Activated T-helper 1 cell treated with anti-CD3 and anti-CD28 coated beads, Interleukin-12 subunit alpha, Interleukin-12 subunit beta, Interleukin-2, Interleukin-4 antibody, amounts not matched to agents 30 ng/mL and 10 ng/mL and 1 ng/mL, durations not matched to agents 14 hours and 24 hours and 36 hours (primary cell): ENCODE data around the gene SKOR1. TPM values are rescaled to one million over a fixed set of nuclear protein-coding genes. Genes with fewer than 3 reads are reported as not detected.

Experiments used
- DNase-seq: peaks from one replicate; pipeline ENCODE4 v3.0.0; 2021; ENCODE audit warnings: low spot score
- H3K27ac Mint-ChIP-seq: one replicate; pipeline ENCODE4 v1.8.0; 2021; ENCODE audit warnings: mild to moderate bottlenecking, mixed read lengths
- H3K27me3 Mint-ChIP-seq: one replicate; pipeline ENCODE4 v1.8.0; 2022; ENCODE audit warnings: mild to moderate bottlenecking, moderate library complexity, mixed read lengths; ENCODE audit not compliant: insufficient read depth
- H3K36me3 Mint-ChIP-seq: one replicate; pipeline ENCODE4 v1.8.0; 2021; ENCODE audit warnings: low read depth, mixed read lengths
- H3K4me1 Mint-ChIP-seq: one replicate; pipeline ENCODE4 v1.8.0; 2021; ENCODE audit warnings: low read depth, mixed read lengths
- H3K4me3 Mint-ChIP-seq: one replicate; pipeline ENCODE4 v1.8.0; 2021; ENCODE audit warnings: mild to moderate bottlenecking, moderate library complexity, mixed read lengths
- H3K9me3 Mint-ChIP-seq: one replicate; pipeline ENCODE4 v1.8.0; 2021; ENCODE audit warnings: mixed read lengths
- intact Hi-C: fragments of 100-400 bp; cut with micrococcal nuclease; formaldehyde crosslinking; loops from one replicate; pipeline ENCODE4 v1.15.1; 2024
- total RNA-seq: library from RNA; stranded (reverse); gene quantifications from 2 replicates; pipeline ENCODE4 v1.2.3, GENCODE V29; 2022

The SKOR1 gene
- 0.21 TPM in 1 of 2 replicates, not detected in the other for total RNA-seq

- Mint-ChIP-seq H3K27me3 (peaks cover 68% of the 10 kb centered on the region), H3K36me3 (peaks cover 7% of the 10 kb centered on the region), H3K4me1 (peaks cover 19% of the 10 kb centered on the region), H3K4me3 (peak within 1 kb of the TSS; percentile 42), H3K27ac (peak within 1 kb of the TSS; percentile 91), H3K9me3 (no peaks in the 10 kb centered on the region)
- DNase-seq, result no peak
- intact Hi-C loops, result loop anchor here (1.0 to 5.0 kb wide), 3 partner anchors 8 to 303 kb away; partner anchors contain the start of gene C15orf61
These were observed at the start of gene SKOR1 for GRCh38 chr15:67824976-67825880. TSS of gene SKOR1 (plus strand) at chr15:67825509. CDS start at chr15:67825603, 94 bp downstream.

GRCh38 chr15:67775998-67776397 is 49.3 kb upstream of the SKOR1 start:
- H3K27ac Mint-ChIP-seq, result no peak overlapping the region
- intact Hi-C loops, result no loop called here
- peaks cover 2% of the 10 kb centered on the region for H3K36me3 Mint-ChIP-seq

GRCh38 chr15:67776600-67776999 is 48.7 kb upstream of the SKOR1 start:
- Mint-ChIP-seq H3K4me1 (no peaks in the 10 kb centered on the region), H3K4me3 (no peak overlapping the region), H3K27ac (no peak overlapping the region), H3K27me3 (no peaks in the 10 kb centered on the region), H3K9me3 (no peaks in the 10 kb centered on the region), H3K36me3 (peaks cover 2% of the 10 kb centered on the region)
- no peak for DNase-seq
- intact Hi-C loops, result no loop called here

More at GRCh38 chr15:67775998-67776397, 49.3 kb upstream of the SKOR1 start:
- no peak for DNase-seq
- no peaks in the 10 kb centered on the region for H3K27me3 Mint-ChIP-seq
- no peaks in the 10 kb centered on the region for H3K9me3 Mint-ChIP-seq
- no peaks in the 10 kb centered on the region for H3K4me1 Mint-ChIP-seq
- H3K4me3 Mint-ChIP-seq, result no peak overlapping the region

- intact Hi-C loops, result no loop called here
- Mint-ChIP-seq H3K4me3 (no peak overlapping the region), H3K27ac (no peak overlapping the region), H3K36me3 (peaks cover 2% of the 10 kb centered on the region), H3K9me3 (no peaks in the 10 kb centered on the region), H3K4me1 (no peaks in the 10 kb centered on the region), H3K27me3 (no peaks in the 10 kb centered on the region)
- no peak for DNase-seq
These were observed 48.2 kb upstream of the SKOR1 start for GRCh38 chr15:67777071-67777470.

- DNase-seq, result no peak
- no peaks in the 10 kb centered on the region for H3K27me3 Mint-ChIP-seq
- intact Hi-C loops, result no loop called here
- no peak overlapping the region for H3K4me3 Mint-ChIP-seq
- H3K36me3 Mint-ChIP-seq, result peaks cover 2% of the 10 kb centered on the region
- H3K27ac Mint-ChIP-seq, result no peak overlapping the region
- H3K9me3 Mint-ChIP-seq, result no peaks in the 10 kb centered on the region
- H3K4me1 Mint-ChIP-seq, result no peaks in the 10 kb centered on the region
These were observed 47.5 kb upstream of the SKOR1 start for GRCh38 chr15:67777773-67778172.

GRCh38 chr15:67778968-67779548 is 46.3 kb upstream of the SKOR1 start:
- Mint-ChIP-seq H3K27me3 (no peaks in the 10 kb centered on the region), H3K4me1 (peaks cover 10% of the 10 kb centered on the region), H3K27ac (no peak overlapping the region), H3K4me3 (no peak overlapping the region), H3K36me3 (peaks cover 2% of the 10 kb centered on the region), H3K9me3 (no peaks in the 10 kb centered on the region)
- intact Hi-C loops, result no loop called here
- no peak for DNase-seq

GRCh38 chr15:67779549-67780111 is 45.7 kb upstream of the SKOR1 start:
- intact Hi-C loops, result no loop called here

GRCh38 chr15:67781061-67781460 is 44.2 kb upstream of the SKOR1 start:
- no peak overlapping the region for H3K27ac Mint-ChIP-seq
- no peaks in the 10 kb centered on the region for H3K9me3 Mint-ChIP-seq
- DNase-seq, result no peak
- no peak overlapping the region for H3K4me3 Mint-ChIP-seq
- H3K4me1 Mint-ChIP-seq, result peaks cover 17% of the 10 kb centered on the region
- peaks cover 2% of the 10 kb centered on the region for H3K36me3 Mint-ChIP-seq
- no peaks in the 10 kb centered on the region for H3K27me3 Mint-ChIP-seq
- intact Hi-C loops, result no loop called here

More at GRCh38 chr15:67779549-67780111, 45.7 kb upstream of the SKOR1 start:
- H3K4me1 Mint-ChIP-seq, result peaks cover 16% of the 10 kb centered on the region
- H3K36me3 Mint-ChIP-seq, result peaks cover 2% of the 10 kb centered on the region
- H3K4me3 Mint-ChIP-seq, result no peak overlapping the region
- H3K27me3 Mint-ChIP-seq, result no peaks in the 10 kb centered on the region
- no peak overlapping the region for H3K27ac Mint-ChIP-seq
- DNase-seq, result no peak
- H3K9me3 Mint-ChIP-seq, result no peaks in the 10 kb centered on the region

GRCh38 chr15:67781907-67782690 is 43.2 kb upstream of the SKOR1 start:
- Mint-ChIP-seq H3K27ac (no peak overlapping the region), H3K4me1 (peaks cover 17% of the 10 kb centered on the region), H3K9me3 (no peaks in the 10 kb centered on the region), H3K36me3 (peaks cover 2% of the 10 kb centered on the region), H3K27me3 (no peaks in the 10 kb centered on the region), H3K4me3 (no peak overlapping the region)
- DNase-seq, result no peak
- intact Hi-C loops, result no loop called here

- Mint-ChIP-seq H3K27ac (no peak overlapping the region), H3K9me3 (no peaks in the 10 kb centered on the region), H3K4me1 (peaks cover 17% of the 10 kb centered on the region), H3K27me3 (no peaks in the 10 kb centered on the region), H3K4me3 (no peak overlapping the region), H3K36me3 (peaks cover 2% of the 10 kb centered on the region)
- intact Hi-C loops, result no loop called here
- DNase-seq, result no peak
These were observed 42.7 kb upstream of the SKOR1 start for GRCh38 chr15:67782691-67782991.

GRCh38 chr15:67783303-67783702 is 42.0 kb upstream of the SKOR1 start:
- Mint-ChIP-seq H3K4me3 (no peak overlapping the region), H3K27ac (no peak overlapping the region)
- intact Hi-C loops, result no loop called here

GRCh38 chr15:67784090-67784781 is 41.1 kb upstream of the SKOR1 start:
- Mint-ChIP-seq H3K27ac (no peak overlapping the region), H3K4me3 (no peak overlapping the region), H3K36me3 (peaks cover 2% of the 10 kb centered on the region), H3K4me1 (peaks cover 17% of the 10 kb centered on the region), H3K9me3 (no peaks in the 10 kb centered on the region), H3K27me3 (no peaks in the 10 kb centered on the region)
- intact Hi-C loops, result no loop called here
- no peak for DNase-seq

More at GRCh38 chr15:67783303-67783702, 42.0 kb upstream of the SKOR1 start:
- H3K27me3 Mint-ChIP-seq, result no peaks in the 10 kb centered on the region
- H3K9me3 Mint-ChIP-seq, result no peaks in the 10 kb centered on the region
- DNase-seq, result peak; percentile 14
- peaks cover 17% of the 10 kb centered on the region for H3K4me1 Mint-ChIP-seq
- H3K36me3 Mint-ChIP-seq, result peaks cover 2% of the 10 kb centered on the region
